ENCODE data around the gene NPM3. TPM values are rescaled to one million over a fixed set of nuclear protein-coding genes. Genes with fewer than 3 reads are reported as not detected.

The NPM3 gene
- total RNA-seq, 4 donors from 2014 or later: 9.0 to 27.3 (median 20.7) TPM

GRCh38 chr10:101744267-101744666 is 39.0 kb downstream of the NPM3 start:
- 84 to 85% methylated on average over 3 of the region's 3 CpGs for WGBS, 2 donors
- no peak overlapping the region for H3K27ac ChIP-seq
- intact Hi-C loops (cut with DNase I): no loop called here
- TF ChIP-seq POLR2A (IDR thresholded peaks at IDR 0.05) (no peak), CTCF (IDR thresholded peaks at IDR 0.05) (no peak)
- no peaks in the 10 kb centered on the region for H3K27me3 ChIP-seq
- H3K9me3 ChIP-seq: no peaks in the 10 kb centered on the region
- no peaks in the 10 kb centered on the region for H3K36me3 ChIP-seq
- DNase-seq: no peak
- no peaks in the 10 kb centered on the region for H3K4me1 ChIP-seq
- H3K4me3 ChIP-seq (replicated peaks in 1 of 3): no peak overlapping the region

- Histone ChIP-seq H3K27me3 (no peaks in the 10 kb centered on the region), H3K9me3 (no peaks in the 10 kb centered on the region), H3K27ac (no peak overlapping the region), H3K4me1 (no peaks in the 10 kb centered on the region), H3K4me3 (replicated peaks in 1 of 3) (no peak overlapping the region), H3K36me3 (no peaks in the 10 kb centered on the region)
- no peak for DNase-seq
- WGBS, 2 donors: 47 to 48% methylated on average over 2 of the region's 2 CpGs
- TF ChIP-seq CTCF (IDR thresholded peaks at IDR 0.05): no peak
- intact Hi-C loops (cut with DNase I): no loop called here
These were observed 41.3 kb downstream of the NPM3 start for GRCh38 chr10:101741938-101742337.

GRCh38 chr10:101736666-101737065 is 46.6 kb downstream of the NPM3 start:
- H3K9me3 ChIP-seq: no peaks in the 10 kb centered on the region
- H3K27me3 ChIP-seq: no peaks in the 10 kb centered on the region
- no peak overlapping the region for H3K4me3 ChIP-seq (replicated peaks in 1 of 3)
- no peak overlapping the region for H3K27ac ChIP-seq
- WGBS, 2 donors: 41 to 56% methylated on average over 3 of the region's 3 CpGs
- no peaks in the 10 kb centered on the region for H3K4me1 ChIP-seq
- H3K36me3 ChIP-seq: no peaks in the 10 kb centered on the region
- intact Hi-C loops (cut with DNase I): no loop called here
- TF ChIP-seq CTCF (IDR thresholded peaks at IDR 0.05): no peak
- TF ChIP-seq POLR2A (IDR thresholded peaks at IDR 0.05): no peak
- DNase-seq: no peak

GRCh38 chr10:101732096-101732495 is 51.1 kb downstream of the NPM3 start:
- intact Hi-C loops (cut with DNase I): no loop called here
- no peaks in the 10 kb centered on the region for H3K36me3 ChIP-seq
- 63 to 65% methylated on average over 1 of the region's 1 CpG for WGBS, 2 donors
- no peaks in the 10 kb centered on the region for H3K9me3 ChIP-seq
- no peaks in the 10 kb centered on the region for H3K27me3 ChIP-seq
- H3K27ac ChIP-seq: no peak overlapping the region
- TF ChIP-seq CTCF (IDR thresholded peaks at IDR 0.05): no peak
- TF ChIP-seq POLR2A (IDR thresholded peaks at IDR 0.05): no peak
- no peaks in the 10 kb centered on the region for H3K4me1 ChIP-seq
- H3K4me3 ChIP-seq (replicated peaks in 1 of 3): no peak overlapping the region
- DNase-seq: no peak

Other genes starting within 250 kb of the NPM3 start
- gene POLL, start 195.2 kb downstream of the NPM3 start, total RNA-seq: 10 to 100 TPM; 26.2 to 34.9 (median 33.1) TPM
- gene DPCD, start 195.1 kb downstream of the NPM3 start, total RNA-seq: 10 to 100 TPM; 18.1 to 73.0 (median 37.3) TPM
- 10 to 100 TPM; 59.5 to 94.2 (median 72.2) TPM for gene FBXW4, start 88.3 kb downstream of the NPM3 start, total RNA-seq
- gene FGF8, start 7.3 kb downstream of the NPM3 start, total RNA-seq: not detected
- 100 to 1,000 TPM; 114 to 205 (median 157) TPM for gene OGA, start 35.0 kb upstream of the NPM3 start, total RNA-seq
- 1 to 10 TPM; 1.0 to 3.5 (median 1.4) TPM for gene KCNIP2, start 60.4 kb upstream of the NPM3 start, total RNA-seq